HEK293T (cell line): ENCODE results near the gene CD300A.

Experiments used
- CTCF ChIA-PET: fragments of 350-600 bp; formaldehyde crosslinking; extraction: SDS; loops from one replicate; lab custom pipeline; 2021; ENCODE audit warnings: antibody characterized with exemption, inconsistent platforms; lab: Yijun Ruan, JAX
- POLR2A ChIA-PET: fragments of 350-600 bp; formaldehyde crosslinking; extraction: SDS; loops from one replicate; lab custom pipeline; 2020; ENCODE audit warnings: antibody characterized with exemption, inconsistent platforms; lab: Yijun Ruan, JAX
- DNase-seq: peaks from one replicate; pipeline ENCODE4 v3.0.0; 2012; ENCODE audit warnings: mixed read lengths; ENCODE audit errors: extremely low spot score
- ARNT ChIP-seq: fragments of 450-650 bp; IDR thresholded peaks from 2 replicates; pipeline ENCODE4 v1.6.1; 2017; ENCODE audit warnings: mild to moderate bottlenecking
- BHLHE40 ChIP-seq: fragments of 450-650 bp; IDR thresholded peaks from 2 replicates; pipeline ENCODE4 v1.6.1; 2016; ENCODE audit warnings: mild to moderate bottlenecking, moderate library complexity, borderline replicate concordance
- CTBP1 ChIP-seq: fragments of 450-650 bp; IDR thresholded peaks from 2 replicates; pipeline ENCODE4 v1.6.1; 2016; ENCODE audit warnings: borderline replicate concordance
- ELF4 ChIP-seq: fragments of 450-650 bp; IDR thresholded peaks from 2 replicates; pipeline ENCODE4 v1.6.1; 2017; ENCODE audit warnings: antibody characterized with exemption
- FOXA1 ChIP-seq: fragments of 450-650 bp; IDR thresholded peaks from 2 replicates; pipeline ENCODE4 v1.6.1; 2016; ENCODE audit warnings: mild to moderate bottlenecking
- FOXK2 ChIP-seq: fragments of 450-650 bp; IDR thresholded peaks from 2 replicates; pipeline ENCODE4 v1.6.1; 2016; ENCODE audit warnings: mild to moderate bottlenecking
- HDGF ChIP-seq: fragments of 450-650 bp; IDR thresholded peaks from 2 replicates; pipeline ENCODE4 v1.6.1; 2017; ENCODE audit warnings: antibody characterized with exemption, borderline replicate concordance
- L3MBTL2 ChIP-seq: fragments of 450-650 bp; conservative IDR thresholded peaks from 2 replicates; pipeline ENCODE4 v1.6.1; 2016; ENCODE audit warnings: mild to moderate bottlenecking
- NFRKB ChIP-seq: fragments of 450-650 bp; IDR thresholded peaks from 2 replicates; pipeline ENCODE4 v1.6.1; 2016; ENCODE audit warnings: mild to moderate bottlenecking, moderate library complexity
- PKNOX1 ChIP-seq: fragments of 450-650 bp; IDR thresholded peaks from 2 replicates; pipeline ENCODE4 v1.6.1; 2016
- SP1 ChIP-seq: fragments of 450-650 bp; IDR thresholded peaks from 2 replicates; pipeline ENCODE4 v1.6.1; 2017
- SUZ12 ChIP-seq: fragments of 450-650 bp; IDR thresholded peaks from 2 replicates; pipeline ENCODE4 v1.6.1; 2016; ENCODE audit warnings: mild to moderate bottlenecking
- TARDBP ChIP-seq: fragments of 450-650 bp; IDR thresholded peaks from 2 replicates; pipeline ENCODE4 v1.6.1; 2016
- ZNF384 ChIP-seq: fragments of 450-650 bp; IDR thresholded peaks from 2 replicates; pipeline ENCODE4 v1.6.1; 2016

Gene CD300A

GRCh38 chr17:74430706-74431567 is 35.5 kb upstream of the CD300A start:
- POLR2A ChIA-PET, result interaction anchor here (1.0 to 2.9 kb wide), 9 partner anchors 10 to 205 kb away, joined by 3 to 20 read pairs (median 4); no protein-coding TSS in a partner anchor
- DNase-seq, result peak; percentile 63

GRCh38 chr17:74431568-74432423 is 34.6 kb upstream of the CD300A start, which contains the start of gene GPRC5C:
GPRC5C (plus strand) TSS chr17:74432088; CDS start chr17:74439777, 7,689 bp downstream.
- CTCF ChIA-PET, result no interaction called here

More at GRCh38 chr17:74430706-74431567, 35.5 kb upstream of the CD300A start:
- no peak for TF ChIP-seq ELF4
- no peak for TF ChIP-seq L3MBTL2
- TF ChIP-seq HDGF, result no peak
- no peak for TF ChIP-seq FOXK2
- TF ChIP-seq SP1, result no peak
- no peak for TF ChIP-seq TARDBP
- TF ChIP-seq PKNOX1, result no peak
- no peak for TF ChIP-seq SUZ12
- CTCF ChIA-PET, result interaction anchor here (1.1 kb wide), 2 partner anchors 52 to 63 kb away, joined by 3 to 4 read pairs; no protein-coding TSS in a partner anchor

GRCh38 chr17:74432424-74432690 is 34.1 kb upstream of the CD300A start:
- CTCF ChIA-PET, result no interaction called here
- no peak for DNase-seq
- POLR2A ChIA-PET, result no interaction called here
- TF ChIP-seq PKNOX1 (no peak), TARDBP (no peak), CTBP1 (no peak)

More at GRCh38 chr17:74431568-74432423, 34.6 kb upstream of the CD300A start, which contains the start of gene GPRC5C:
- POLR2A ChIA-PET, result interaction anchor here (1.3 to 2.9 kb wide), 2 partner anchors 21 to 27 kb away, joined by 3 to 20 read pairs; no protein-coding TSS in a partner anchor
- peak; percentile 71 for DNase-seq
- TF ChIP-seq L3MBTL2 (peak; percentile 73), ZNF384 (no peak)

GRCh38 chr17:74432766-74433391 is 33.6 kb upstream of the CD300A start:
- CTCF ChIA-PET, result no interaction called here
- no peak for DNase-seq
- no peak for TF ChIP-seq TARDBP
- no peak for TF ChIP-seq SP1
- TF ChIP-seq HDGF, result no peak
- no peak for TF ChIP-seq ZNF384
- no peak for TF ChIP-seq SUZ12
- TF ChIP-seq BHLHE40, result no peak
- TF ChIP-seq FOXK2, result no peak
- no peak for TF ChIP-seq NFRKB
- no peak for TF ChIP-seq CTBP1
- TF ChIP-seq ELF4, result no peak
- POLR2A ChIA-PET, result interaction anchor here (1.0 kb wide), 2 partner anchors 11 to 19 kb away, joined by 3 to 4 read pairs; no protein-coding TSS in a partner anchor

- ChIA-PET POLR2A (interaction anchor here (1.0 kb wide), 3 partner anchors 10 to 30 kb away, joined by 3 to 4 read pairs (median 3); no protein-coding TSS in a partner anchor), CTCF (interaction anchor here (0.9 kb wide), 1 partner anchor 14 kb away, joined by 4 read pairs; no protein-coding TSS in a partner anchor)
- TF ChIP-seq SP1 (no peak), CTBP1 (no peak), PKNOX1 (0 out of 2 replicates have a peak, but pooled peaks have one; percentile 32)
- no peak for DNase-seq
Observed at GRCh38 chr17:74433421-74434121, 32.9 kb upstream of the CD300A start.

- ChIA-PET CTCF (interaction anchor here (1.2 kb wide), 1 partner anchor 12 kb away, joined by 3 read pairs; no protein-coding TSS in a partner anchor), POLR2A (no interaction called here)
- no peak for TF ChIP-seq L3MBTL2
- TF ChIP-seq FOXK2, result no peak
- no peak for TF ChIP-seq ELF4
- TF ChIP-seq CTBP1, result no peak
- no peak for TF ChIP-seq NFRKB
- no peak for TF ChIP-seq SUZ12
- TF ChIP-seq BHLHE40, result no peak
- TF ChIP-seq FOXA1, result no peak
- TF ChIP-seq TARDBP, result no peak
- TF ChIP-seq ARNT, result no peak
- no peak for TF ChIP-seq HDGF
- DNase-seq, result no peak
Observed at GRCh38 chr17:74435775-74436359, 30.6 kb upstream of the CD300A start.
